ENCODE measurements around the gene CAMTA1.

Gene CAMTA1

GRCh38 chr1:7199077-7199779, 414.0 kb downstream of the CAMTA1 start (continued):
- TF ChIP-seq EGR2 (tag by site-specific recombination; IDR thresholded peaks at IDR 0.05; ENCODE audit: low read depth), result peak; percentile 45
- peak; percentile 93 for TF ChIP-seq ZIC2 (tag by site-specific recombination; IDR thresholded peaks at IDR 0.05)
- TF ChIP-seq ZFHX2 (tag by site-specific recombination; conservative IDR thresholded peaks at IDR 0.05), result peak; percentile 67

DNA sequence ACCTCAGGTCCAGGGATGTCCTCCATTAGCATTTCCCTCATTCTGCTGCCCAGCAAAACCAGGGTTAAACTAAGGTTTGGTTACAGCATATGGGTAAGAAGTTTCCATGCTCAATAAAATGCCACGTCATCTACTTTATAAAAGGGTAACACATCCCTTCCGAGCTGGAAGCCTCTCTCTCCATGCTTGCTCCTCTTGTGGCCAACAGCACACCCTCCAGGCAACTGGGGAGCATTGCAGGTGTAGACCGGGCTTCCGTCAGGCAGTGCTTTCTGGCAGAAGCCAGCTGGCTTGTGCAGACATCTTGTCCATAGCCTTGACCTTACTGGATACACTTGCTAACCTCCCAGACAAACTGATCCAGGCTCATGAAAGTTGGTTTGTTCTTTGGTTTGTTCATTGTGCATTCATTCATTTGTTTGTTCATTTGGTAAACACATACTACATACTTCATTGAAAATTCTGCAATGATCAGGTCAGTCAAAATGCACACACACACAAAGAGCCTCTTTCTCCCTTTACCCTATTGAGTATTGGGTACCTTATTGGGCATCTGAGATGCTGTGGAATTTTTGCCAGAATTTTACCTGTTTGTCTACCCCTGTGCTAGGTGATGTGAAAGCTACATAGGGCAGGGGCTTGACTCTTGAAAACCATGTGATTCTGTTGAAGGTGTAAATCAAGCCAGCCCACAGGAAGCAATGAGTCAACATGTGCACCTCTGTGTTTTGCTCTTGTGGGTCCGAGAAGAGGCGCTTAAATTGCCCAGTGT, 422.8 kb downstream of the CAMTA1 start:
- H3K27ac ChIP-seq (ENCODE audit: extremely low read depth, low read depth, low read length), result no peak overlapping the region
- POLR2A ChIA-PET, result interaction anchor here (0.8 kb wide), 1 partner anchor 412 kb away, joined by 3 read pairs; no protein-coding TSS in a partner anchor
- TF ChIP-seq, protein P1, sequence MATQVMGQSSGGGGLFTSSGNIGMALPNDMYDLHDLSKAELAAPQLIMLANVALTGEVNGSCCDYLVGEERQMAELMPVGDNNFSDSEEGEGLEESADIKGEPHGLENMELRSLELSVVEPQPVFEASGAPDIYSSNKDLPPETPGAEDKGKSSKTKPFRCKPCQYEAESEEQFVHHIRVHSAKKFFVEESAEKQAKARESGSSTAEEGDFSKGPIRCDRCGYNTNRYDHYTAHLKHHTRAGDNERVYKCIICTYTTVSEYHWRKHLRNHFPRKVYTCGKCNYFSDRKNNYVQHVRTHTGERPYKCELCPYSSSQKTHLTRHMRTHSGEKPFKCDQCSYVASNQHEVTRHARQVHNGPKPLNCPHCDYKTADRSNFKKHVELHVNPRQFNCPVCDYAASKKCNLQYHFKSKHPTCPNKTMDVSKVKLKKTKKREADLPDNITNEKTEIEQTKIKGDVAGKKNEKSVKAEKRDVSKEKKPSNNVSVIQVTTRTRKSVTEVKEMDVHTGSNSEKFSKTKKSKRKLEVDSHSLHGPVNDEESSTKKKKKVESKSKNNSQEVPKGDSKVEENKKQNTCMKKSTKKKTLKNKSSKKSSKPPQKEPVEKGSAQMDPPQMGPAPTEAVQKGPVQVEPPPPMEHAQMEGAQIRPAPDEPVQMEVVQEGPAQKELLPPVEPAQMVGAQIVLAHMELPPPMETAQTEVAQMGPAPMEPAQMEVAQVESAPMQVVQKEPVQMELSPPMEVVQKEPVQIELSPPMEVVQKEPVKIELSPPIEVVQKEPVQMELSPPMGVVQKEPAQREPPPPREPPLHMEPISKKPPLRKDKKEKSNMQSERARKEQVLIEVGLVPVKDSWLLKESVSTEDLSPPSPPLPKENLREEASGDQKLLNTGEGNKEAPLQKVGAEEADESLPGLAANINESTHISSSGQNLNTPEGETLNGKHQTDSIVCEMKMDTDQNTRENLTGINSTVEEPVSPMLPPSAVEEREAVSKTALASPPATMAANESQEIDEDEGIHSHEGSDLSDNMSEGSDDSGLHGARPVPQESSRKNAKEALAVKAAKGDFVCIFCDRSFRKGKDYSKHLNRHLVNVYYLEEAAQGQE (tag by site-specific recombination; IDR thresholded peaks at IDR 0.05), result no peak
- TF ChIP-seq TRIM28 (IDR thresholded peaks at IDR 0.05; ENCODE audit: borderline replicate concordance, low read length) (peak; percentile 54; the same call in 1 of the 2 replicates), ATF2 (tag by site-specific recombination; IDR thresholded peaks at IDR 0.05; ENCODE audit: low read depth) (peak; percentile 51; the same call in 1 of the 2 replicates), ZNF610 (tag by site-specific recombination; IDR thresholded peaks at IDR 0.05; ENCODE audit: borderline replicate concordance) (peak; percentile 80; the same call in 1 of the 2 replicates), CTCF (tag by site-specific recombination; IDR thresholded peaks at IDR 0.05) (peak; percentile 44; the same call in 1 of the 2 replicates), ZNF658 (tag by site-specific recombination; IDR thresholded peaks at IDR 0.05) (no peak), KLF1 (tag by site-specific recombination; IDR thresholded peaks at IDR 0.05) (no peak), ZNF2 (tag by site-specific recombination; IDR thresholded peaks at IDR 0.05) (peak; percentile 95), ZNF654 (tag by site-specific recombination; IDR thresholded peaks at IDR 0.05; ENCODE audit: low read depth) (peak; percentile 71), ZNF629 (tag by site-specific recombination; IDR thresholded peaks at IDR 0.05) (peak; percentile 61; the same call in 1 of the 2 replicates)
- TF ChIP-seq, protein P2, sequence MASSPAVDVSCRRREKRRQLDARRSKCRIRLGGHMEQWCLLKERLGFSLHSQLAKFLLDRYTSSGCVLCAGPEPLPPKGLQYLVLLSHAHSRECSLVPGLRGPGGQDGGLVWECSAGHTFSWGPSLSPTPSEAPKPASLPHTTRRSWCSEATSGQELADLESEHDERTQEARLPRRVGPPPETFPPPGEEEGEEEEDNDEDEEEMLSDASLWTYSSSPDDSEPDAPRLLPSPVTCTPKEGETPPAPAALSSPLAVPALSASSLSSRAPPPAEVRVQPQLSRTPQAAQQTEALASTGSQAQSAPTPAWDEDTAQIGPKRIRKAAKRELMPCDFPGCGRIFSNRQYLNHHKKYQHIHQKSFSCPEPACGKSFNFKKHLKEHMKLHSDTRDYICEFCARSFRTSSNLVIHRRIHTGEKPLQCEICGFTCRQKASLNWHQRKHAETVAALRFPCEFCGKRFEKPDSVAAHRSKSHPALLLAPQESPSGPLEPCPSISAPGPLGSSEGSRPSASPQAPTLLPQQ (tag by site-specific recombination; IDR thresholded peaks at IDR 0.05), result peak; percentile 39; the same call in 1 of the 2 replicates
- H3K36me3 ChIP-seq (ENCODE audit: control insufficient read depth in 2 of 2, insufficient read depth in 1 of 2, low read length in 2 of 2), result no peaks in the 10 kb centered on the region
- no peak overlapping the region for H3K4me3 ChIP-seq (ENCODE audit: low read depth, low read length)
- H3K4me1 ChIP-seq (ENCODE audit: control insufficient read depth, insufficient read depth, low read length), result no peaks in the 10 kb centered on the region
- H3K9me3 ChIP-seq (ENCODE audit: control insufficient read depth, insufficient read depth, low read depth, low read length), result no peaks in the 10 kb centered on the region
- CTCF ChIA-PET, result interaction anchor here (0.6 to 4.9 kb wide), 37 partner anchors 10 to 910 kb away, joined by 3 to 45 read pairs (median 4); no protein-coding TSS in a partner anchor

Data from HEK293 (cell line).